H1 (cell line): ENCODE measurements around the gene VWCE. TPM values are rescaled to one million over a fixed set of nuclear protein-coding genes. Genes with fewer than 3 reads are reported as not detected.

Experiments
- CTCF ChIA-PET: fragments of 300-600 bp; sonication (Branson Sonifier 250); formaldehyde crosslinking; loops from one replicate; lab custom pipeline; 2021; ENCODE audit not compliant: partially characterized antibody; lab: Charles Lee
- POLR2A ChIA-PET: fragments of 300-600 bp; sonication (Branson Sonifier 250); formaldehyde crosslinking; loops from one replicate; lab custom pipeline; 2021; ENCODE audit warnings: inconsistent platforms; ENCODE audit not compliant: partially characterized antibody; lab: Charles Lee
- DNase-seq, 2 experiments: peaks; one replicate each; pipeline versions ENCODE4 v3.0.0 to v3.0.0-alpha.2; 2010 to 2022; ENCODE audit warnings: low spot score in 2 of 2, low read depth in 1 of 2, mixed read lengths in 1 of 2
- FAIRE-seq: peaks from 2 replicates; lab custom pipeline; 2011; peaks lifted over from hg19 to GRCh38; lab: Jason Lieb, UNC
- H2AFZ ChIP-seq: 2 replicates; pipeline ENCODE4 v1.8.1; 2012; ENCODE audit warnings: low read length, inconsistent platforms
- H2AK5ac ChIP-seq: 2 replicates; pipeline ENCODE4 v1.6.1; 2013; ENCODE audit warnings: low read depth, low read length
- H2BK120ac ChIP-seq: replicated peaks from 2 replicates; pipeline ENCODE3; 2013; ENCODE audit warnings: low read depth, low read length, inconsistent platforms
- H2BK12ac ChIP-seq: 2 replicates; pipeline ENCODE4 v1.6.1; 2013; ENCODE audit warnings: low read depth, low read length
- H2BK15ac ChIP-seq: 2 replicates; pipeline ENCODE4 v1.6.1; 2013; ENCODE audit warnings: low read length
- H2BK20ac ChIP-seq: 2 replicates; pipeline ENCODE4 v1.6.1; 2013; ENCODE audit warnings: low read length
- H2BK5ac ChIP-seq: 2 replicates; pipeline ENCODE4 v1.6.1; 2013; ENCODE audit warnings: low read depth, low read length
- H3K14ac ChIP-seq: 2 replicates; pipeline ENCODE4 v1.6.1; 2013; ENCODE audit warnings: inconsistent platforms; ENCODE audit not compliant: insufficient read length
- H3K18ac ChIP-seq: 2 replicates; pipeline ENCODE4 v1.6.1; 2013; ENCODE audit warnings: low read length; ENCODE audit errors: extremely low read depth
- H3K23ac ChIP-seq: 2 replicates; pipeline ENCODE4 v1.6.1; 2013; ENCODE audit warnings: inconsistent platforms; ENCODE audit not compliant: insufficient read length
- H3K23me2 ChIP-seq: 2 replicates; pipeline ENCODE4 v1.6.1; 2013; ENCODE audit warnings: low read depth, low read length
- H3K27ac ChIP-seq: 2 replicates; pipeline ENCODE4 v1.6.1; 2011; ENCODE audit warnings: low read depth, low read length, inconsistent platforms
- H3K27me3 ChIP-seq, 4 experiments: replicated peaks in 1 of 4; 1 replicate in 1 of 4; 2 replicates in 3 of 4; pipeline versions ENCODE4 v1.6.1 to v1.8.1; 2011 to 2013; ENCODE audit warnings: low read length in 3 of 4, mild to moderate bottlenecking in 3 of 4, inconsistent platforms in 2 of 4, mixed read lengths in 2 of 4, moderate library complexity in 1 of 4; ENCODE audit not compliant: control insufficient read depth in 3 of 4, insufficient read depth in 3 of 4; ENCODE audit errors: extremely low read depth in 1 of 4
- H3K36me3 ChIP-seq, 4 experiments: 2 replicates each; pipeline versions ENCODE4 v1.6.1 to v1.8.1; 2011 to 2013; ENCODE audit warnings: mild to moderate bottlenecking in 4 of 4, low read length in 3 of 4, moderate library complexity in 2 of 4, control low read depth in 1 of 4, inconsistent platforms in 1 of 4; ENCODE audit not compliant: insufficient read depth in 4 of 4, control insufficient read depth in 2 of 4
- H3K4ac ChIP-seq: replicated peaks from 2 replicates; pipeline ENCODE3; 2013; ENCODE audit warnings: low read length, low read depth, mixed read lengths, inconsistent platforms; ENCODE audit not compliant: insufficient read length
- H3K4me1 ChIP-seq, 4 experiments: replicated peaks in 1 of 4; 1 replicate in 1 of 4; 2 replicates in 3 of 4; pipeline versions ENCODE4 v1.6.1 to v1.8.1; 2011 to 2013; ENCODE audit warnings: low read length in 3 of 4, inconsistent platforms in 2 of 4, mixed read lengths in 1 of 4; ENCODE audit not compliant: insufficient read depth in 4 of 4, control insufficient read depth in 3 of 4
- H3K4me2 ChIP-seq, 2 experiments: 2 replicates each; pipeline versions ENCODE4 v1.6.1 to v1.8.1; 2011 to 2013; ENCODE audit warnings: low read depth in 2 of 2, low read length in 2 of 2, control low read depth in 1 of 2, inconsistent platforms in 1 of 2, mild to moderate bottlenecking in 1 of 2; ENCODE audit not compliant: insufficient read depth in 1 of 2
- H3K4me3 ChIP-seq, 4 experiments: fragments of 200-600, 300-600 bp in 1 of 4; sonication (generic), shearing (Covaris generic), sonication (Bioruptor Twin) in 1 of 4; 2 replicates each; pipeline versions ENCODE4 v1.5.1 to v1.8.1; 2011 to 2016; ENCODE audit warnings: low read length in 4 of 4, low read depth in 3 of 4, control low read depth in 2 of 4, inconsistent platforms in 2 of 4, mild to moderate bottlenecking in 2 of 4, mixed read lengths in 1 of 4, moderate library complexity in 1 of 4; ENCODE audit not compliant: insufficient read depth in 2 of 4; ENCODE audit errors: extremely low read depth in 1 of 4
- H3K56ac ChIP-seq: replicated peaks from 2 replicates; pipeline ENCODE3; 2013; ENCODE audit warnings: low read depth, mild to moderate bottlenecking, mixed read lengths, low read length, inconsistent platforms; ENCODE audit not compliant: insufficient read length
- H3K79me1 ChIP-seq: 2 replicates; pipeline ENCODE4 v1.6.1; 2013; ENCODE audit warnings: low read depth, low read length, control low read depth
- H3K79me2 ChIP-seq, 2 experiments: 2 replicates each; pipeline versions ENCODE4 v1.6.1 to v1.8.1; 2012 to 2013; ENCODE audit warnings: low read length in 2 of 2, mild to moderate bottlenecking in 2 of 2, inconsistent platforms in 1 of 2; ENCODE audit not compliant: insufficient read depth in 2 of 2, control insufficient read depth in 1 of 2
- H3K9ac ChIP-seq, 4 experiments: replicated peaks in 1 of 4; 1 replicate in 1 of 4; 2 replicates in 3 of 4; pipeline versions ENCODE4 v1.6.1 to v1.8.1; 2011 to 2013; ENCODE audit warnings: low read depth in 3 of 4, low read length in 3 of 4, control low read depth in 2 of 4, mild to moderate bottlenecking in 2 of 4, moderate library complexity in 2 of 4, inconsistent platforms in 1 of 4; ENCODE audit errors: extremely low read depth in 1 of 4
- H3K9me3 ChIP-seq, 2 experiments: 2 replicates each; pipeline versions ENCODE4 v1.6.1 to v1.8.1; 2012 to 2013; ENCODE audit warnings: mild to moderate bottlenecking in 2 of 2, moderate library complexity in 2 of 2, control low read depth in 1 of 2, inconsistent platforms in 1 of 2, low read depth in 1 of 2, low read length in 1 of 2, mixed read lengths in 1 of 2; ENCODE audit not compliant: insufficient read depth in 2 of 2
- H4K20me1 ChIP-seq, 2 experiments: replicated peaks in 1 of 2; 2 replicates each; pipeline versions ENCODE3 to v1.8.1; 2011 to 2013; ENCODE audit warnings: inconsistent platforms in 2 of 2, low read length in 2 of 2, mild to moderate bottlenecking in 1 of 2; ENCODE audit not compliant: insufficient read depth in 2 of 2, control insufficient read depth in 1 of 2
- H4K5ac ChIP-seq: 2 replicates; pipeline ENCODE4 v1.6.1; 2013; ENCODE audit warnings: low read length, low read depth, mixed read lengths, inconsistent platforms; ENCODE audit not compliant: insufficient read length
- H4K8ac ChIP-seq: 2 replicates; pipeline ENCODE4 v1.8.0; 2013; ENCODE audit warnings: mild to moderate bottlenecking, moderate library complexity, low read length, inconsistent platforms; ENCODE audit not compliant: insufficient read depth; ENCODE audit errors: extremely low read depth
- H4K91ac ChIP-seq: replicated peaks from 2 replicates; pipeline ENCODE3; 2013; ENCODE audit warnings: low read length, mixed read lengths, inconsistent platforms; ENCODE audit not compliant: insufficient read length
- BACH1 ChIP-seq: IDR thresholded peaks from 2 replicates; pipeline ENCODE4 v1.6.1; 2012; ENCODE audit warnings: low read length, improper control_type of control experiment
- CBX5 ChIP-seq: fragments of 300-800, 300-1000 bp; sonication (generic); IDR thresholded peaks from 2 replicates; pipeline ENCODE4 v1.7.1; 2016; ENCODE audit warnings: antibody characterized with exemption, low read length, low read depth
- CBX8 ChIP-seq: fragments of 300-800, 300-1000 bp; sonication (generic); IDR thresholded peaks from 2 replicates; pipeline ENCODE4 v1.7.1; 2016; ENCODE audit warnings: low read depth, low read length, borderline replicate concordance
- CEBPB ChIP-seq: IDR thresholded peaks from 2 replicates; pipeline ENCODE4 v1.6.1; 2012; ENCODE audit warnings: low read depth, low read length
- CHD1 ChIP-seq: IDR thresholded peaks from 2 replicates; pipeline ENCODE4 v1.6.1; 2012; ENCODE audit warnings: low read depth, low read length, improper control_type of control experiment
- FOSL1 ChIP-seq: IDR thresholded peaks from 2 replicates; pipeline ENCODE4 v1.6.1; 2011; ENCODE audit warnings: mild to moderate bottlenecking, low read depth, low read length, moderate library complexity; ENCODE audit not compliant: insufficient read depth
- KDM4A ChIP-seq: IDR thresholded peaks from one replicate; pipeline ENCODE4 v1.7.1; 2012; ENCODE audit warnings: low read depth, mild to moderate bottlenecking, moderate library complexity, low read length, inconsistent platforms; ENCODE audit not compliant: severe bottlenecking
- NRF1 ChIP-seq: IDR thresholded peaks from 2 replicates; pipeline ENCODE4 v1.6.1; 2011; ENCODE audit warnings: mild to moderate bottlenecking, low read depth, low read length, improper control_type of control experiment
- PHF8 ChIP-seq: fragments of 200-600 bp; sonication (generic); conservative IDR thresholded peaks from 2 replicates; pipeline ENCODE4 v1.7.1; 2012; ENCODE audit warnings: low read depth, mild to moderate bottlenecking, inconsistent platforms, low read length, moderate library complexity
- POLR2AphosphoS5 ChIP-seq: IDR thresholded peaks from 2 replicates; pipeline ENCODE4 v1.6.1; 2011; ENCODE audit warnings: low read depth, low read length
- POU5F1 ChIP-seq: IDR thresholded peaks from 2 replicates; pipeline ENCODE4 v1.6.1; 2011; ENCODE audit warnings: low read depth, mild to moderate bottlenecking, low read length, moderate library complexity
- RNF2 ChIP-seq: fragments of 200-900, 300-1000 bp; sonication (generic); IDR thresholded peaks from 2 replicates; pipeline ENCODE4 v1.7.1; 2016; ENCODE audit warnings: borderline replicate concordance, low read depth, mild to moderate bottlenecking, antibody characterized with exemption, low read length; ENCODE audit not compliant: poor library complexity, severe bottlenecking; ENCODE audit errors: missing control alignments
- WGBS, 2 experiments: shearing (Covaris generic) in 1 of 2; methylation state at CpG; one replicate each; pipeline versions ENCODE4 v1.1.6 to v1.1.7; 2013 to 2015; ENCODE audit warnings: low lambda C conversion rate in 2 of 2, mixed read lengths in 2 of 2, inconsistent platforms in 1 of 2, low coverage in 1 of 2, missing lambda C conversion rate in 1 of 2; ENCODE audit not compliant: insufficient replicate concordance in 2 of 2, insufficient coverage in 1 of 2, insufficient read length in 1 of 2; ENCODE audit errors: extremely low coverage in 1 of 2, missing lambda C conversion rate in 1 of 2; 5-methylcytosine and 5-hydroxymethylcytosine counted together
- polyA plus RNA-seq, 7 experiments: library from polyadenylated mRNA; depleted of rRNA in 3 of 7; stranded (reverse) in 5 of 7; unstranded in 2 of 7; fragments of >200 nt in 5 of 7; fragments of 200-250 nt in 2 of 7; gene quantifications; 1 replicate in 5 of 7; 2 replicates in 1 of 7; 4 replicates in 1 of 7; pipeline versions ENCODE4 v1.2.1 to v1.2.3, GENCODE V29; 2011 to 2013; ENCODE audit warnings: missing spikeins in 2 of 7, mixed read lengths in 2 of 7
- total RNA-seq: library from RNA; stranded (reverse); fragmentation: NEBNext Ultra II Directional; extraction: Animal tissue kit (Norgen Biotek cat#: 25700); gene quantifications from 2 replicates; pipeline ENCODE4 v1.2.1, GENCODE V29; 2021
- TF ChIP-seq, protein P1 (sequence below): IDR thresholded peaks from 2 replicates; pipeline ENCODE4 v1.6.1; 2012; ENCODE audit warnings: low read length, inconsistent platforms

Gene VWCE
- total and polyA plus RNA-seq, 2 of the 8 experiments (the other 6 are each of a cell fraction or from before 2014, with no cell fraction given), result 9.5 to 12.3 TPM

DNA sequence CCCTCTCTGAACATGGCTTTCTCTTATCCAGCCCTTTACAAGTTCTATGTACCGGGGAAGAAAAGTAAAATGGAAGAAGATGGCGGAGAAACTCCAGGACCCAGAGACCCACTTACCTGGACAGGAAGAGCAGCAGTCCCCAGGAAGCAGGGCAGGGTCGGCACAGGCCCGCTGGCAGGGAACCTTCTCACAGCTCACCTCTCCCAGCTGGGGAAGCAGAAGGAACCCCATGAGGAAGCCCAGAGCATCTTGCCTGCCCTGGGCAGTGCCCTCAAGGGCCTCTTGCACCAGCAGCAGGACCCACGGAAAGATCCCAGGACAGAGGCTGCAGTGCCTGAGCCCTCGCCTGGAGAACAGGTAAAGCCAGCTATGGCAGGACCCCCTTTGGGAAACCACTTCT is 30.7 kb downstream of the VWCE start:
- H3K36me3 ChIP-seq, result no peaks in the 10 kb centered on the region; a peak in 2 of 8 replicates
- H3K4ac ChIP-seq, result no peak overlapping the region
- 88% methylated on average over 6 of the region's 6 CpGs; no CpG with 5 or more reads in 1 of the 2 experiments for WGBS, 2 experiments
- H3K14ac ChIP-seq, result no peak overlapping the region
- FAIRE-seq, result no peak
- H3K56ac ChIP-seq, result no peak overlapping the region
- no peak overlapping the region for H3K4me2 ChIP-seq
- H3K18ac ChIP-seq, result no peak overlapping the region
- POLR2A ChIA-PET, result interaction anchor here (1.1 to 2.0 kb wide), 3 partner anchors 9 to 97 kb away, joined by 4 to 6 read pairs (median 6); partner anchors contain the start of gene CYB561A3
- H3K23me2 ChIP-seq, result no peaks in the 10 kb centered on the region
- H4K5ac ChIP-seq, result no peak overlapping the region
- no peak overlapping the region for H2BK20ac ChIP-seq
- H3K9me3 ChIP-seq, result no peaks in the 10 kb centered on the region
- no peaks in the 10 kb centered on the region for H4K20me1 ChIP-seq
- no peak overlapping the region for H2BK12ac ChIP-seq
- no peak overlapping the region for H2AFZ ChIP-seq
- H2BK5ac ChIP-seq, result no peak overlapping the region
- no peaks in the 10 kb centered on the region for H3K27me3 ChIP-seq
- no peak overlapping the region for H4K8ac ChIP-seq
- no peak overlapping the region for H3K9ac ChIP-seq
- H2BK120ac ChIP-seq, result no peak overlapping the region
- no peaks in the 10 kb centered on the region for H3K4me1 ChIP-seq
- H3K79me2 ChIP-seq, result no peaks in the 10 kb centered on the region
- no peak overlapping the region for H3K27ac ChIP-seq
- H3K79me1 ChIP-seq, result no peaks in the 10 kb centered on the region
- CTCF ChIA-PET, result interaction anchor here (0.8 to 3.4 kb wide), 3 partner anchors 10 to 30 kb away, joined by 4 to 15 read pairs (median 5); partner anchors contain the start of gene VWCE
- H4K91ac ChIP-seq, result no peak overlapping the region
- no peak overlapping the region for H2BK15ac ChIP-seq
- H2AK5ac ChIP-seq, result no peak overlapping the region
- H3K23ac ChIP-seq, result no peak overlapping the region
- H3K4me3 ChIP-seq, result no peak overlapping the region
- DNase-seq, result no peak
- TF ChIP-seq BACH1 (no peak), NRF1 (no peak), CHD1 (no peak), PHF8 (no peak), CBX8 (no peak), POLR2AphosphoS5 (no peak), FOSL1 (no peak), CEBPB (no peak), RNF2 (no peak), KDM4A (no peak), POU5F1 (no peak), CBX5 (no peak)
- TF ChIP-seq, protein P1, sequence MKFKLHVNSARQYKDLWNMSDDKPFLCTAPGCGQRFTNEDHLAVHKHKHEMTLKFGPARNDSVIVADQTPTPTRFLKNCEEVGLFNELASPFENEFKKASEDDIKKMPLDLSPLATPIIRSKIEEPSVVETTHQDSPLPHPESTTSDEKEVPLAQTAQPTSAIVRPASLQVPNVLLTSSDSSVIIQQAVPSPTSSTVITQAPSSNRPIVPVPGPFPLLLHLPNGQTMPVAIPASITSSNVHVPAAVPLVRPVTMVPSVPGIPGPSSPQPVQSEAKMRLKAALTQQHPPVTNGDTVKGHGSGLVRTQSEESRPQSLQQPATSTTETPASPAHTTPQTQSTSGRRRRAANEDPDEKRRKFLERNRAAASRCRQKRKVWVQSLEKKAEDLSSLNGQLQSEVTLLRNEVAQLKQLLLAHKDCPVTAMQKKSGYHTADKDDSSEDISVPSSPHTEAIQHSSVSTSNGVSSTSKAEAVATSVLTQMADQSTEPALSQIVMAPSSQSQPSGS, result no peak
